Measurements from ENCODE around the gene KLF3.
A peak's percentile ranks its signal among the peaks of the same experiment; 100 is the strongest.

Gene KLF3

GRCh38 chr4:38656111-38656510, 7.9 kb upstream of the KLF3 start:
- DNase-seq = no peak

GRCh38 chr4:38659346-38659745, 4.7 kb upstream of the KLF3 start:
- no peak for DNase-seq

DNA sequence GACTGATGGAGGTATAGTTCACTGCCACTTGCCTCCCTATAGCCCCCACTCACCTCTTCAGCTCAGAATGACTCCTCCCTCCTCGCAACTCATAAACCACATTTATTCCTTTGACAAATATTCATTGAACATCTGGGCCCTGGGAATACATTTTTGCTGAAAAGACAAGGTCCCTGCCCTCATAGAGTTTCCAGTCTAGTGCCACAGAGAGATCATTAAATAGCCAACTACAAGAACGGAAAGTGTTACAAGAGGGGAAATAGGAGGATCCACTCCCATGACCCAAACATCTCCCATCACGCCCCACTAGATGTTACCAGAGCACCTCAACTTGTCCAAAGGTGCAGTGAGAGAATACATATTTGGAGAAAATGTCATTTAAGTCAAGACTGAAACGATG, 3.2 kb upstream of the KLF3 start:
- DNase-seq = no peak

DNA sequence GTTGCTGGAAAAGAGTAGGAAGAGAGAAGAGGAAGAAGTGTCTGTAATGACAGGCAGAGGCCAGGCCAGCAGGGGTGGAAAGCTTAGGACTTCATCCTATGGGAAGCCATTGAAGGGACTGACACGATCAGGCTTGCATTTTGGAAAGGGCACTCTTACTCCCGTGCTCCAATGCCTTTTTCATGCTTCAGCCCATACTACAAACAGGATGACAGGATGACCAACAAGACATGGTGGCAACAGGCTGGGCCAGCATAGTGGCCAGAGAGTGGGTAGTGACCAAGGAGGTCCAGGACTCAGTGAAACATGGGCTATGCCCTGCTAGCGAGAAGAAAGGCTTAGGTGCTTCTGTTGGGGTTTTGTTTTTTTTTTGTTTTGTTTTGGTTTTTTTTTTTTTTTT, 2.6 kb upstream of the KLF3 start:
- DNase-seq = no peak

GRCh38 chr4:38662522-38663089, 1.4 kb upstream of the KLF3 start:
- no peak for DNase-seq

GRCh38 chr4:38663090-38663800, 754 bp upstream of the KLF3 start:
- DNase-seq = peak; percentile 9 to 90

GRCh38 chr4:38664706-38665401, 855 bp downstream of the KLF3 start:
- peak; percentile 66 to 83 for DNase-seq

- DNase-seq = no peak
Measured at GRCh38 chr4:38665551-38666411, 1.8 kb downstream of the KLF3 start.

GRCh38 chr4:38666766-38667084, 2.7 kb downstream of the KLF3 start:
- peak in 1 of 2 experiments; percentile 56 for DNase-seq

- peak; percentile 64 to 73 for DNase-seq
Measured at GRCh38 chr4:38667085-38667893, 3.3 kb downstream of the KLF3 start.

- no peak for DNase-seq
Measured at GRCh38 chr4:38668203-38668971, 4.4 kb downstream of the KLF3 start.

- DNase-seq = no peak
Measured at GRCh38 chr4:38669208-38669607, 5.2 kb downstream of the KLF3 start.

DNA sequence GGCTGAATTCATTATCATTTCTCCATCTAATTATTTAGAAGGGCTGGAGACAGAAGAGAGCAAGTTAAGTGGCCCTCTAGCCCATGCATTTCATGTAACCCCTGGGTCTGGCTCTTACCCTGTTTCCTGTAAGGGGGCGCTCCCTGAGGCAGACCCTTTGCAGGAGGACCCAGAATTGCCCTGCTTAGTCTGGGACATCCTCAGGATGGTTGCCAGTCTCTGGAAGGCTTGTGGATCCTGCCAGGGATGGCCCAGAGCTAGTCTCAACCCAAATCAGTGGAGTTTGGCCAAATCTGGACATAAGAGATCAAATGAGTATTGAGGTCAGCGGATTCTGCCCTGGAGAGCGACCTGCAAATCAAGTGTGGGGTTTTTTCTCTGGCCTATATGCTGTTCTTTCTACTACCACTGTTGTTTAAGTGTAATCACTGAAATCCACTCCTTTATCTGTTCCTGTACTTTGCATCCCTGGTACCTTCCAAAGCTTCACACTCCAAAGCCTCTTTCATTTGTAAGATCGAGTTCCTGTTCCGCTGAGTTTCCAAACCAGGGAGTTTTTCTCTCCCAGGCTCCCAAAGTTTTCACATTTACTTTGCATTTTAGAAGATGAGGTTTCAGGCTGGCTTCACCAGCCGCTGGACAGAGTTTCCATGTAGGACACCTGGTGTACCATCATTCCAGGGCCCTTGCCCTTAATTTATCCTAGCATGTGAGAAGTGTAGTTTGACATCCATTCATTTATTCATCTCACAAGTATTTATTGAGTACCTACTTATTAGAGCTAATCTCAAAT, 6.3 kb downstream of the KLF3 start:
- no peak for DNase-seq

DNA sequence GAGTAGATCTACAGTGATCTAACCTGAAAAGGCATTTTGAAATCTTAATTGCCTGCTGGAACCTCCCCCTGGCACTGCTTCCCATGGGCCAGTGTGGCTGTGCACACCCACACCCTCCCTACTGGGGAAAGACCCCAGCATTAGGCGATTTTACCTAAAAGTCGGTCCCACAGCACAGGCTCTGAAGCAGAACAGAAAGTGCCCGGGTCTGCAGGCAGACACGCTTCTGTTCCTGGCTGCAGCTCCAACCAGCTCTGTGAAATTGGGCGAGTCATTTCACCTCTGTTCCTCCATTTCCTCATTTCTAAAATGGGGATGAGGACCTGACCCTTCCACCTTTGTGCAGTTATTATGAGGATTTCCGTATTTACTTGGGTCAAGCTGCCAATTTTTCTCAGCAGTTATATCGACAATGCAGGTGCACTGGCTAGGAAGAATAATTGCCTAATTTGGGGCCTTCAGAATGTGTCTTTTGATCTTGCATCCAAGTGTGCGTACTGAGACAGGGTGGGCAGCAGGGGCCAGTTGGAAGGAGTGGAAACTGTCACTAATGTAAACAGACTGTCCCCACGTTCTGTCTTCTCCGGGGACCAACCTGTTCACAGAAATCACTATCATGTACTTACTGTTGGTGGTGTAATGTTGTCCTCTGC, 7.1 kb downstream of the KLF3 start:
- no peak for DNase-seq

GRCh38 chr4:38671592-38671940, 7.6 kb downstream of the KLF3 start:
- DNase-seq = no peak

DNA sequence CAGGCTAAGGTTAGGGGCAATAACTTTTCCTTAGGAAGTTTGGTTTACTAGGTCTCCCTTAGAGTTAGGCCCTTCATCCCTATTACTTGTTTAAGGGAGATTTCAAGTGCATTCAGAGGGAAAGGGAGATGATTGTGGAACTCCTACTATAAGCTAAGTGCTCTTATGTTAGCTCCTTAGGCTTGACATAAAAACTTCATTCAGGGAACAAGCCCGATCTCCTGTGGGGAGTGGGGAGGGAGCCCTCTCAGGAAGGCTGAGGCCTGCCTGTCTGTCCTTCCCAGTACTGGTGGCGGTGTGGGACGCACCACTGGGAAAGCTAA, 8.0 kb downstream of the KLF3 start:
- DNase-seq = no peak

DNA sequence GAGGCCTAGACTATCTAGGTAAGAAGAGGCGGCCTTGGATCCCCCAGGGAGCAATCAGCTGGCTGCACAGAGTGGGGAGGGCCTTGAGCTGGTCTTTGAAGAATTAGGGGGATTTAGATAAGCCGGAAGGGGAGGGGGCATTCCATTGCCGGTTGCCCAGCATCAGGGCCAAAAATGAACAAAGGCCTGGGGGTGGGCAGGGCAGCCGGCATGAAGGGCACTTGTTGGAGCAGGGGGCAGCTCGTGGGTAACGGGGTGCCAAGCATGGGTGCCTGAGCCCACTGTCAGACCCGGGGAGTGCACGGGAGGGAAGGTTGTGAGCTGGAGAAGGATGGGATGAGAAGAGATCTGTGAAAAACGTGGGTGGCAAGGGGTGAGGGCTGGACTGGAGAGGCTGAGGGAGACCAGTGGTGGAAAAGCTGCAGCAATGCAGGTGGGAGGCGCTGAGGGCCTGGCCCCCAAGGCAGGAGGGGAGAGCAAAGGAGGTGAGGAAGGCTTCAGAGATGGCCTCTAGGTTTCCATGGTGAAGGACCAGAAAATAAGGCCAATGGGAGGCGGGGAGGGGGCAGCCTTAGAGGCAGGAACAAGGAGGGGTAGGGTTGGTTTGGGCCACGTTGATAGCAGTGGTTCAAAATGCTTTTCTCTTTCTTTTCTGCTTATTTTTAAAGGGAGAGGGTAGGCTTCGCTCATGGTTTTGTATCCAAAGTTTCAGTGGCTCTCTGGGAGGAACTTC, 8.6 kb downstream of the KLF3 start:
- peak in 1 of 2 experiments; percentile 40 for DNase-seq

DNA sequence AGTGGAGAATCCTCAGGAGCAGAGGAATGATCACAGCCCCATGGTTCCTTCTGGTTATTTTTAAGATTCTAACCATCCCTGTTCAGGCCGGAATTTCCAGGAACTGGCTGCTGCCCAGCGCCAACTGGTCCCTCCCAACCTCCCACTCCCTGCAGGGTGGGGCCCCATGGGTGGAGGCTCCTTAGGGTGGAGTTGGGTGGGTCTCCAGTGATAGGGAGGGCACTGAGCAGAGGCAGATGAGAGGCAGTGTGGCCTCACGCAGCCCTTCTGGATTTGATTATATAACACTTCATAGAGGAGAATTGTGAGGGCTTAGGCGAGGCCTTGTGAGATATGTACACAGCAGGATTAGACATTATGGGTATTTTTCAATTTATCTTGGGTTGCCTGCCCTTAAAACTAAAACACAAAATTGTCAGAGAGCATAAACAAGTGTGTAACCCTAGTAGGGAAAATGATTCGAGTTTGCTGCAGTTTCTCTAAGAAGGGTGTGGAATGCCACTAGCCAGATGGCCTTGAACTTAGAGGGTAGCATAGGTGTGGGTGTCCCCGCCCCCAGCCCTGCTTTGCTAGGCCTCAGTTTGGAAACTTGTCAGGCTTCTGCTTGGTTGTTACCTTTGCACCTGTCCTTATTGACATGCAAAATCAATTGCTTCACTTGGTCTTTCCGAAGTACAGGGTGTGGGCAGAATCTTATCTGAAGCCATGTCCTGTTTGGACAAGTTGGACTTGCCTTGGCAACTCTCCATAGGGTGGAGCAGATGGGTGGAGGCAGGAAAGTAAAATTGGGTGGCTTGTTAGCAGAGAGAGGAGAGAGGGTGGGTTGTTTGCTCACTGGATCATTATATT, 9.4 kb downstream of the KLF3 start:
- DNase-seq = peak; percentile 76 to 85

All from NCI-H526 (cell line).